ENCODE data around the gene SNAP23. TPM values are rescaled to one million over a fixed set of nuclear protein-coding genes. Genes with fewer than 3 reads are reported as not detected.

SNAP23 gene
- total and polyA plus RNA-seq, 2 of the 8 experiments (the other 6 are each of a cell fraction or from before 2014, with no cell fraction given) = 58.0 to 72.8 TPM

GRCh38 chr15:42493679-42494078, 1.8 kb upstream of the SNAP23 start:
- no peaks in the 10 kb centered on the region for H3K36me3 ChIP-seq (ENCODE audit: control insufficient read depth in 2 of 4, insufficient read depth in 4 of 4, low read length in 3 of 4)
- no peak for DNase-seq (ENCODE audit: low read depth in 1 of 2, low spot score in 2 of 2)
- CTCF ChIA-PET (ENCODE audit: partially characterized antibody) = no interaction called here

More at GRCh38 chr15:42493679-42494078, 1.8 kb upstream of the SNAP23 start:
- Histone ChIP-seq H2BK20ac (ENCODE audit: low read length) (no peak overlapping the region), H2AFZ (ENCODE audit: low read length) (no peak overlapping the region), H2BK5ac (ENCODE audit: low read depth, low read length) (no peak overlapping the region), H3K4me1 (replicated peaks in 1 of 4; ENCODE audit: control insufficient read depth in 3 of 4, insufficient read depth in 4 of 4, low read length in 3 of 4) (peaks cover 0 to 5% (median 1%) of the 10 kb centered on the region in 4 experiments; a peak in 4 of 7 replicates), H3K18ac (ENCODE audit: extremely low read depth, low read length) (no peak overlapping the region), H3K23me2 (ENCODE audit: low read depth, low read length) (peaks cover 11% of the 10 kb centered on the region; the same call in 1 of the 2 replicates), H3K4ac (replicated peaks; ENCODE audit: insufficient read length, low read depth, low read length) (no peak overlapping the region), H3K79me1 (ENCODE audit: low read depth, low read length) (no peaks in the 10 kb centered on the region), H3K14ac (ENCODE audit: insufficient read length) (no peak overlapping the region), H3K27me3 (replicated peaks in 1 of 4; ENCODE audit: control insufficient read depth in 3 of 4, extremely low read depth in 1 of 4, insufficient read depth in 3 of 4, low read length in 3 of 4) (no peaks in the 10 kb centered on the region), H2BK15ac (ENCODE audit: low read length) (no peak overlapping the region), H3K23ac (ENCODE audit: insufficient read length) (no peak overlapping the region), H3K9me3 (ENCODE audit: insufficient read depth in 2 of 2, low read depth in 1 of 2, low read length in 1 of 2) (no peaks in the 10 kb centered on the region), H3K4me2 (ENCODE audit: insufficient read depth in 1 of 2, low read depth in 2 of 2, low read length in 2 of 2) (no peak overlapping the region), H3K79me2 (ENCODE audit: control insufficient read depth in 1 of 2, insufficient read depth in 2 of 2, low read length in 2 of 2) (peaks cover 0 to 32% of the 10 kb centered on the region in 2 experiments; a peak in 2 of 4 replicates), H4K5ac (ENCODE audit: insufficient read length, low read depth, low read length) (no peak overlapping the region), H2BK120ac (replicated peaks; ENCODE audit: low read depth, low read length) (no peak overlapping the region), H3K4me3 (ENCODE audit: extremely low read depth in 1 of 4, insufficient read depth in 2 of 4, low read depth in 3 of 4, low read length in 4 of 4) (no peak overlapping the region), H4K91ac (replicated peaks; ENCODE audit: insufficient read length, low read length) (no peak overlapping the region), H2BK12ac (ENCODE audit: low read depth, low read length) (no peak overlapping the region), H2AK5ac (ENCODE audit: low read depth, low read length) (no peak overlapping the region), H4K20me1 (replicated peaks in 1 of 2; ENCODE audit: control insufficient read depth in 1 of 2, insufficient read depth in 2 of 2, low read length in 2 of 2) (peaks cover 0 to 1% of the 10 kb centered on the region in 2 experiments), H3K56ac (replicated peaks; ENCODE audit: insufficient read length, low read depth, low read length) (no peak overlapping the region), H4K8ac (ENCODE audit: extremely low read depth, insufficient read depth, low read length) (no peak overlapping the region), H3K9ac (replicated peaks in 1 of 4; ENCODE audit: extremely low read depth in 1 of 4, low read depth in 3 of 4, low read length in 3 of 4) (no peak overlapping the region), H3K27ac (ENCODE audit: low read depth, low read length) (no peak overlapping the region)
- whole genome bisulfite sequencing, 2 experiments (ENCODE audit: extremely low coverage in 1 of 2, insufficient coverage in 1 of 2, insufficient read length in 1 of 2, insufficient replicate concordance in 2 of 2, low coverage in 1 of 2, low lambda C conversion rate in 2 of 2, missing lambda C conversion rate in 1 of 2) = 74% methylated on average over 1 of the region's 1 CpG; no CpG with 5 or more reads in 1 of the 2 experiments
- POLR2A ChIA-PET (ENCODE audit: partially characterized antibody) = no interaction called here
- TF ChIP-seq CTBP2 (IDR thresholded peaks at IDR 0.05; ENCODE audit: borderline replicate concordance, insufficient read depth, insufficient read length, low read length) (no peak), USF2 (IDR thresholded peaks at IDR 0.05; ENCODE audit: low read length) (no peak), EZH2 (IDR thresholded peaks at IDR 0.05; ENCODE audit: low read depth, low read length, severe bottlenecking) (no peak), RNF2 (IDR thresholded peaks at IDR 0.05; ENCODE audit: borderline replicate concordance, low read depth, low read length, missing control alignments, poor library complexity, severe bottlenecking) (no peak), SP2 (IDR thresholded peaks at IDR 0.05; ENCODE audit: low read length) (no peak), FOSL1 (IDR thresholded peaks at IDR 0.05; ENCODE audit: insufficient read depth, low read depth, low read length) (no peak), GTF2F1 (IDR thresholded peaks at IDR 0.05; ENCODE audit: borderline replicate concordance, low read depth, low read length) (no peak), BCL11A (IDR thresholded peaks at IDR 0.05; ENCODE audit: low read depth in 2 of 2, low read length in 2 of 2) (no peak), KDM1A (IDR thresholded peaks at IDR 0.05; ENCODE audit: borderline replicate concordance, low read length) (no peak), JUND (IDR thresholded peaks at IDR 0.05; ENCODE audit: low read length) (no peak), TBP (IDR thresholded peaks at IDR 0.05; ENCODE audit: low read depth, low read length) (no peak)
- no peak for FAIRE-seq

Measured in H1 (cell line).